ACHN (cell line): Measurements from ENCODE around the gene TPCN1.

Experiments used
- DNase-seq: peaks from one replicate; pipeline ENCODE4 v3.0.0-alpha.2; 2015
- in situ Hi-C: cut with HindIII; loops from 2 replicates; pipeline ENCODE4 v1.10.0; 2017; ENCODE audit warnings: low sequenced_read_pairs, low pct_ligation_motif_present, low pct_unique_long_range_greater_than_20kb

The TPCN1 gene

GRCh38 chr12:113249546-113249945 lies 28.3 kb downstream of the TPCN1 start:
- DNase-seq, result no peak
- in situ Hi-C loops, result no loop called here

DNA sequence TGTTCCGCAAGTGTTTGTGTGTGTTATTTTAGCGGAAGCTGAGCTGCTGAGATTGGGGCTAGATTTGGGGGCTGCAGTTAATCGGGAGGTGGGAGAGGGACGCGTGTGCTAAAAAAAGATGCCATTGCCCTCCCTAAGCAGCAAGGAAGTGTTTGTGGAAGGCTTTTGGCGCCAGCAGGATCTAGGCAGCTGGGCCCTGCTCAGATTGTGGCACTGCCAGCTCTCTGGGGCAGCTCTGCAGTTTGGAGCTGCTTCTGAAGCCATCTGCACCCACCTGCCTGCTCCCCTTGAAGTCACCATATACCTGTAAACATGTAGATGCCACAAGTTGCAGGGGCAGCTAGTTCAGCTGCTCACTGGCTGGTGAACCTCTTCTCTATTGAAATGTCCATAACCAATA lies 28.8 kb downstream of the TPCN1 start:
- no peak for DNase-seq
- in situ Hi-C loops, result no loop called here

- in situ Hi-C loops, result no loop called here
- DNase-seq, result no peak
These were observed 30.3 kb downstream of the TPCN1 start for GRCh38 chr12:113251404-113252070.

DNA sequence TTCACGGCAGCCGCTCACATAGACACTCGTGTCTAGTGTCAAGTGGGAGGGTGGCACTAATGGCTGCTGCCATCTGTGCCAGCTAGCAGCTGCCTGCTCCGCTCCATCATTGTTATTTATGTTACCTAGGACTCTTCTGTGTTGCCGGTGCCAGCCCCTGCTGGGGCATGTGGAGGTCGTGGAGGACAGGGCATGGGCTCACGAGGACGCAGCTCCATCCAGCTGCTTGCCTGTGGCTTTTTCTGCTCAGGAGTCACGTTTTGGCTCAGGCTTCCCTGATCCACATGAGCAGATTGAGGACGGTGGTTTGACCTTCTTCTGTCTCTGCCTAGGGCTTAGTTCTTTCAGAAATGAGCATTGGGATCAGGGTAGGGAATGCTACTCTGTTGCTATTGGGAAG lies 31.2 kb downstream of the TPCN1 start:
- in situ Hi-C loops, result no loop called here
- DNase-seq, result no peak

DNA sequence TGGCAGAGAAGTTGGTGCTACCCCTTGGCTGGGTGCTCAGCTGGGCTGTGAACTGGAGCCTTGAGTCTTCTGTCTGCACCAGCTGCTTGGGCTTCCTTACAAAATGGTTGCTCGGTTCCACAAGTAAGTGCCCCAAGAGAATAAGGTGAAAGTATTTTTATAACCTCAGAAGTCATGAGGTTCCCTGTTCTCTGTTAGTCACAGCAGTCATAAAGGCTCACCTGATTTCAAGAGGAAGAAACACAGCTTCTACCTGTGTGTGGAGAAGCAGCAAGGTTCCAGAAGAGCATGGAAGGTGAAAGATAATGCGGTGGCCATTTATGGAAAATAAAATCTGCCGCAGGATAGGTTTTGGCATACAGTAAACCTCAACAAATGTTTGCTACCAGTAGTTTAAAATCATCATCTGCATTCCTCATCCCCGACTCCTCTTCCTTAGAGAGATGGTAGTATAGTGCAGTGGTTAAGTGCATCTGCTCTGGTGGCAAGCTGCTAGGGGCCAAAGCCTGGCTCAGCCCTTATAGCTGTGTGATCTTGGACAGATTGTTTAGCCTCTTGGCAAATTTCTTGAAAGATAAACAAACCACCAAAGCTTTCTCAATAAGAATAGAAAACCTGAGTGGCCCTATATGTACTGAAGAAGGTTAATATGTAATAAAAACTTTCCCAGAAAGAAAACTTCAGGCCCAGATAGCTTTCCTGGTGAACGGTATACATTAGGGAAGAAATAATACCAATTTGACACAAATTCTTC lies 32.4 kb downstream of the TPCN1 start:
- in situ Hi-C loops, result no loop called here
- DNase-seq, result no peak

GRCh38 chr12:113254298-113254697 lies 33.0 kb downstream of the TPCN1 start:
- DNase-seq, result no peak
- in situ Hi-C loops, result no loop called here

- in situ Hi-C loops, result no loop called here
- no peak for DNase-seq
These were observed 36.3 kb downstream of the TPCN1 start for GRCh38 chr12:113257564-113257963.

- in situ Hi-C loops, result no loop called here
- DNase-seq, result no peak
These were observed 38.9 kb downstream of the TPCN1 start for GRCh38 chr12:113260127-113260526.

DNA sequence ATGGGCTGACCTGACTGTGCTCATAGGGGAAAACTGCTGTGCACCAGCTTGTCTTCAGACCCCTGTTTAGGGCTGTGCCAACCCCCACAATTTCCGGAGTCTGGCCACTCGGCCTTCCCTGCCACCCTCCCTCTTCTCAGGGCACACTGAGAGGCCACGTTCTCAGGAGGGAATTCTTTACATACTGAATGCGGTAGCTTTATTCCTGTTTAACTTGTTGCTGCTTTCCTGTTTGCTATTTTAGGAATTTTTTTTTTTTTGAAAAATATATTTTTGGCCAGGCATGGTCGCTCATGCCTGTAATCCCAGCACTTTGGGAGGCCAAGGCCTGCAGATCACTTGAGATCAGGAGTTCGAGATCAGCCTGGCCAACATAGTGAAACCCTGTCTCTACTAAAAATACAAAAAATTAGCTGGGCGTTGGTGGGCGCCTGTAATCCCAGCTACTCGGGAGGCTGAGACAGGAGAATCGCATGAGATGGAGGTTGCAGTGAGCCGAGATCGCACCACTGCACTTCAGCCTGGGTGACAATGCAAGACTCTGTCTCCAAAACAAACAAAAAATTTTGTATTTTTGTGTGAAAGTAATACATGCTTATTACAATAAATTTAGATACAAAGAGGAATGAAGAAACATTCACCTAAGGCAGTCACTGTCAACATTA lies 39.5 kb downstream of the TPCN1 start:
- in situ Hi-C loops, result no loop called here
- peak; percentile 39 for DNase-seq

- in situ Hi-C loops, result no loop called here
- no peak for DNase-seq
These were observed 40.7 kb downstream of the TPCN1 start for GRCh38 chr12:113261847-113262470.

- no peak for DNase-seq
- in situ Hi-C loops, result no loop called here
These were observed 41.4 kb downstream of the TPCN1 start for GRCh38 chr12:113262710-113263109.

- in situ Hi-C loops, result no loop called here
- no peak for DNase-seq
These were observed 42.2 kb downstream of the TPCN1 start for GRCh38 chr12:113263431-113263963.

GRCh38 chr12:113266106-113266895 lies 45.0 kb downstream of the TPCN1 start:
- in situ Hi-C loops, result no loop called here

DNA sequence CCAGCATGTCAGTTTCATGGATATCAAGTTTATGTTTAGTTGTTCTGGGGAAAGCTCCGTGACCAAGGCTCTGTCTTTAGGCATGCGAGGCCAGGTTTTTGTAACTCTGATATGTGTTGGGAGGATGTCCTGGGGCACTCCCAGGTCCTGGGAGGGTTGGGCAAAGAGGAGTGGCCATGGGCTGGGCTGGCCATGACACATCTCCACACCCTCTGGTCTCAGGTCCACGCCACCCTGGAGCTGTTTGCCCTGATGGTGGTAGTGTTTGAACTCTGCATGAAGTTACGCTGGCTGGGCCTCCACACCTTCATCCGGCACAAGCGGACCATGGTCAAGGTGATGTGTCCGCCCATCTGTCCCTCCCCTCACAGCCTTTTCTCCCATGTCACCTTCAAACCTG lies 46.4 kb downstream of the TPCN1 start:
- in situ Hi-C loops, result no loop called here
- DNase-seq, result no peak

More at GRCh38 chr12:113266106-113266895, 45.0 kb downstream of the TPCN1 start:
- no peak for DNase-seq

DNA sequence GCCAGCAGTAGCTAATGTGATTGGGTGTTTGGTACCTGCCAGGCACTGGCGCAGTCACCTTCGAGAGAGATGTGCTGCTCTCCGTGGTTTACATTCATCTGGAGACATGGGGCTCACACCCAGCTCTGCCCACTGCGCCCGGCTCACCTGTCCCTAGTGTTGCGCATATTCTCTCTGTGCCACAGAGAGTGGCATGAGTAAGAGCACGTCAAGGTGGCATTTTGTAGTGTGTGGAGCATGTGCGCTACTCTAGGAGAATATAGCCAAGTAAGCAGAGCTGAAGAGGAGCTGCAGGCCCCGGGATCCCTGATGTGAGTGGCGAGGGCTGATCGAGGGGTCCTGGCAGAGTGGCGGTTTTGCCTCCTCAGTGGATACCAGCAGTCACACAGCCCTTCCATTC lies 46.9 kb downstream of the TPCN1 start:
- no peak for DNase-seq
- in situ Hi-C loops, result no loop called here

GRCh38 chr12:113268621-113269020 lies 47.4 kb downstream of the TPCN1 start:
- in situ Hi-C loops, result no loop called here
- DNase-seq, result no peak

- in situ Hi-C loops, result no loop called here
- no peak for DNase-seq
These were observed 48.1 kb downstream of the TPCN1 start for GRCh38 chr12:113269257-113269943.

DNA sequence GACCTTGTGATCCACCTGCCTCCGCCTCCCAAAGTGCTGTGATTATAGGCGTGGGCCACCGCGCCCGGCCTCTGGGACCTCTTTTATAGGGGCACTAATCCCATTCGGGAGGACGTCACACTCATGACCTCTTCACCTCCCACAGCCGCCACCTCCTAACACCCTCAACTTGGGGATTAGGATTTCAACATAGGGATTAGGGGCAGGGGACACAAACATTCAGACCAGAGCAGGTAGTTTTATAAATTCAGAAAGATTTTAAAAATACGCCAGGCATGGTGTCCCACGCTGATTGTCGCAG lies 49.4 kb downstream of the TPCN1 start:
- in situ Hi-C loops, result no loop called here
- DNase-seq, result no peak
